ENCODE measurements around the gene SLC4A1.

GRCh38 chr17:44217738-44218343 lies 50.1 kb downstream of the SLC4A1 start:
- TF ChIP-seq POLR2AphosphoS5 (IDR thresholded peaks at IDR 0.05) (no peak), POLR2A (IDR thresholded peaks at IDR 0.05) (no peak), CTCF (IDR thresholded peaks at IDR 0.05) (no peak)
